HG02610 (cell line): ENCODE data around the gene ASAP3.

Experiments
- ATAC-seq: cut with Tn5 transposase; IDR thresholded peaks from one replicate; pipeline ENCODE4 v1.9.1; 2021; ENCODE audit warnings: mild to moderate bottlenecking, moderate library complexity; ENCODE audit not compliant: unreplicated experiment

ASAP3 gene

DNA sequence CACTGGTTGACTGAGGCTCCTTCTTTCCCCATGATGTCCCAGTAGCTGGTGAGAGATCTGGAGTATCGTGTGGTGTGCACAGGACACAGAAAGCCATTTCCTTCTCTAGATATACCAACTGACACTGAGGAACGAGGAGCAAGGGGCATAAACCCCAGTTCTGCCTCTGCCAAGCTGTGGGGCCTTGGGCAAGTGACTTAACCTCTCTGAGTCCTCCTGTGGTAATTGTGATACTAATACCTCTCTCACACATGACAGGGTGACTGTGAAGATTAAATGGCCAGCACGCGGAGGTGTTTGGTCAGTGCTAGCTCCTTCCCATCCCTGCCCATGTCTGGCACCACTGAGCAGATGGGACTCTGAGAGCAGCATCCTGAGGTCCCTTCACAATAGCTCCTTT is 33.1 kb downstream of the ASAP3 start:
- no peak for ATAC-seq

DNA sequence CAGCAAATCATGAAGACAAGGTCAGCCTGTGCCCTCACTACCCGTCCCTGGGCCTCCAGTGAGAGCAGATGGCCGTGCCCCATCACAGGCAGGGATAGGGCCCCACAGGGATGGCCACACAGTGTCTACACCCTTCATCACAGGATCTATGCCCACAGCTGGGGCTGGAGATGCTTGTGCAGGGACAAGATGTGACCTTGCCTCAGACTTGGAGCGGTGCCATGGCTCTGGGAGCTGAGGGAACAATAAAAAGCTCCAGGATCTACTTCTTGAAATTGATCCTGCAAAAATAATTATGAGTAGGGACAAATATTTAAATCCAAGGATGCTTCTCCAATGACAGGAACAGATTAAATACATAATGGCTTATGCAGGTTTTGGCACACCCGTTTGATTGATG is 34.0 kb downstream of the ASAP3 start:
- no peak for ATAC-seq

DNA sequence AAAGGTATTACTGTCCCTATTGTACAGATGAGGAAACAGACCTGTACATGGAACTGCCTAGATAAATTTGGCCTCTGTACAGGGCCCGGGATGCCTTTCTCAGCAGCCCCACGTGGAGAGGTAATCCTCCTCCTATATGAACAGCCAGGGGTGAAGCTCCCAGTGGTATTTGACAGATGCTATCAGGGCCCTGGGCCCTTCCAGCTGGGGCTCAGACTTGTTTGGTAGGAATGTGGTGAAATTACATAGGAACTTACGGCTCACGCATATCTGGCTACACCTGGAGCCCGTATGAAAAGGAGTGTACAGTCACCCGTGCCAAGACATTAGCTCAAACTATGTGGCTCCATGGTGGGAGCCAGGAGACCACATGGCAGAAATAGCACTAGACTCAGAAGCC is 34.7 kb downstream of the ASAP3 start:
- no peak for ATAC-seq

DNA sequence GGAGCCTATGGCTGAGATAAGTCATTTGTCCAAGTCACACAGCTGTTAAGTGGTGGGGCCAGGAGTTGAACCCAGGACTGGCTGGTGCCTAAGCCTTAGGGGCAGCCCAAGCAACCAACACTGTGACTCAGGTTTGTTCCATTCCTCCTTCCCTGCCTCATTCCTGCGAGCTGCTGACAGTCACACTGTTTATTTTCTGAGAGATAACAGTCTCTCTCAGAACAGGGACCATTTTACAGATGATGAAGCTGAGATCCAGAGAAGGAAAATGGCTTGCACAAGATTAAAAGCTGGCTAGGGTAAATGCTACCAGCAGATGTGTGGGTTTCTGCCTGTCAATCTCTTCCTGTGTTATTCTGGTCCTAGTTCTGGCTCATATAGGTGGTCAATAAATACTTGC is 35.1 kb downstream of the ASAP3 start:
- no peak for ATAC-seq

DNA sequence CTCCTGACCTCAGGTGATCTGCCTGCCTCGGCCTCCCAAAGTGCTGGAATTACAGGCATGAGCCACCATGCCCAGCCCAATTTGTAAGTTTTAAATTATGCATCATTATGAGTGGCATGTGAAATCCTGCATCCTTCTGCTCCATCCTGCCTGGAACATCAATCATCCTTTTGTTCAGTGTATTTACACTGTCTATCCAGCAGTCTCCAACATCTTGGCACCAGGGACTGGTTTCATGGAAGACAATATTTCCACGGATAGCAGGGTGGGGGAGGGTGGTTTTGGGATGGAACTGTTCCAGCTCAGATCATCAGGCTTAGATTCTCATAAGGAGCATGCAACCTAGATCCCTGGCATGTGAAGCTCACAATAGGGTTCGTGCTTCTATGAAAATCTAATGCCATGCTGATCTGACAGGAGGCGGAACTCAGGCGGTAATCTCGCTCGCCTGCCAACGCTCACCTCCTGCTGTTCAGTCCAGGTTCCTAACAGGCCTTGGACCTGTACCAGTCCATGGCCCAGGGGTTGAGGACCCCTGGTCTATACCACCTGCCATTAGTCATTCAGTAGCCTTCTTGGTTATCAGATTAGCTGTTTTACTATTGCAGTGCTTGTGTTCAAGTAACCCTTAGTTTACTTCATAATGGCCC is 37.2 kb downstream of the ASAP3 start:
- no peak for ATAC-seq

DNA sequence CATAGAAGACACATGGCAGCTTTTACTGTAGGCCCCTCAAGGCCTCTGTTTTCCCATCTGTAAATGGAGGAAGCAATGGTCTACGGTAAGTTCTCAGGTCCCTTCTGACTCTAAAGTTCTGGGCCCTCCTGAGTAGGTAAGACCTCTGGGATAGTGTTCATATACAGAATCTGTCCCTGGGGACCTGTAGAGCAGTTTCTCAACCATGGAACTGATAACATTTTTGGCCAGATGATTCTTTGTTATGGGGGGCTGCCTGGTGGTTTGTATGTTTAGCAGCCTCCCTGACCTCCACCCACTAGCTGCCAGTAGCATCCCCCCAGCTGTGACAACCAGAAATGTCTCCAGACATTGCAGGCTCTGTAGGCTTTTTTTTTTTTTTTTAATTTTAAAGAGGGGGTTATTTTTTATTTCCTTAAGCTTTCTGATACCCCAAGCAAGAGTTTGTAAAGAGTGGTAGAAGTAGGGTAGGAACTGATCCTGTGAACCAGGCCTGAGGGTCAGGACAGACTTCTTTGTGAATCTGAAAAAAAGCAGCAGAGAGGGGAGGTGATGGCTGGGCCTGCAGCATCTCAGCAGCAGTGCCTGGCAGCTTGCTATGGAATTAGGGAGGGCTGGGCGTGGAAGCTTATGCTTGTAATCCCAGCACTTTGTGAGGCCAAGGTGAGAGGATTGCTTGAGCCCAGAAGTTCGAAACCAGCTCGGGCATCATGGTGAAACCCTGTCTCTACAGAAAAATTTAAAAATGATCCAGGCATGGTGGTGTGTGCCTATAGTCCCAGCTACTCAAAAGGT is 39.2 kb downstream of the ASAP3 start:
- ATAC-seq = no peak

DNA sequence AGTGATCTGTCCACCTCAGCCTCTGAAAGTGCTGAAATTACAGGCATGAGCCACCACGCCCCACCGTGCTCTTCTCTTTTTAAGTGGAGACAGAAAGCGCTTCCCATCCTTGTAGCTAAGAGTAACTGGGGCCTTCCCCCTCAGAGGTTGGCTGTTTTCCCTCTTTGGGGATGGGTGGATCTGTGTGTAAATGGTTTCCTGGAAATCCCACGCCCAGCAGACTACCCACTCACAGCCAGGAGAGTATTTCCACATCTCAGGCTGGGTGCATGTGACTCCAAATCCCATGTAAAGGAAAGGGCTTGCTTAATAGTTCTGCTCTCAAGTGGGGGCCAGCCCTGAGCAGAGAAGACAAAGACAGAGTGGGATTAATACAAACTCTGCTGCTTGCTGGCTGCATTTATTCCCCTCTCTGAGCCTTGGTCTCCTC is 39.9 kb downstream of the ASAP3 start:
- no peak for ATAC-seq

DNA sequence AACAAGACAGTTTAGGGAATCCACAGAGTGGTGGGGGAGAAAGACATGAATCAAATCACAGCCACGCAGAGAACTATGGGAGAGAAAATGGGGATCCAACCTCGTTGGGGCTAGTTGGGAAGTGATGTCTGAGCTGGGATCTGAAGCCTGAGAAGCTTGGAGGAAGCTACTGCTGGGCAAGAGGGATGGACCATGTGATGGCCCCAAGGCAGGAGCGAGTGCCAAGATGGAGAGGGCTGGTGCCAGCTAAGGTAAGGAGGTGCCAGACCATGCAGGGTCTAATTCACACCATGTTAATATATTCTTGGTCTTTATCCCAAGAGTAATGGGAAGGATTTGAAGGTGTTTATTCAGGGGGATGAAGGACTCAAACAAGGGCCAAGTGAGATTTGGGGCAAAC is 41.2 kb downstream of the ASAP3 start:
- no peak for ATAC-seq

DNA sequence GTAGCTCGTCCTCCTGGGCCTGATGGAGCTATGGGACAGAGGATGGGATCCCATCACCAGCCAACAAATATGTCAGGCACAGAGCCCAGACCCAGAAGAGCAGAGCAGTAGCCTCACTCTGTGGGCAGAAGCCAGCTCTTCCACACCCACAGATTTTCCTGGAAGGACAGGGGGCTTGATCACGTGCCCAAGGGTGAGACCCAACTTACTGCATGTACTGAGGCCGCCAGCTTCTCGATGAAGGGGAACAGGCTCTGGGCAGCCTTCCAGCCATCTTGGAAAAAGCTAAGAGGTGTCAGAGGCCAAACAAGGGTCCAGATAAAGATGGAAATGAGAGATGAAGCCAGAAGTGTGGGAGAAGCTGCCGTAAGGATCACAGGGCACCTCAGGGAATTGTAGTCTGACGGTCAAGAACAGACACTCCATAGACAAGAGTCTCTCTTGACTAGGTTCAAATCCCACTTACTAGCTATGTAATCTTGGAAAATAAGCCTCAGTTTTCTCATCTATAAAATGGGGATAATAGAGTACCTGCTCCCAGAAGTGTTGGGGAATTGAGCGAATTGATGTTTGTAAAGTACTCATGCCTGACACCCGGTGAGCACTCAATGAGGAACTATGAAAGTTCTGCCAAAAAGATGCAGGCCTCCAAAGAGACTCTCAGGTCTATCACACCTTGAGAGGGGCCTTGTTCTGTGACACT is 42.4 kb downstream of the ASAP3 start:
- ATAC-seq = no peak

DNA sequence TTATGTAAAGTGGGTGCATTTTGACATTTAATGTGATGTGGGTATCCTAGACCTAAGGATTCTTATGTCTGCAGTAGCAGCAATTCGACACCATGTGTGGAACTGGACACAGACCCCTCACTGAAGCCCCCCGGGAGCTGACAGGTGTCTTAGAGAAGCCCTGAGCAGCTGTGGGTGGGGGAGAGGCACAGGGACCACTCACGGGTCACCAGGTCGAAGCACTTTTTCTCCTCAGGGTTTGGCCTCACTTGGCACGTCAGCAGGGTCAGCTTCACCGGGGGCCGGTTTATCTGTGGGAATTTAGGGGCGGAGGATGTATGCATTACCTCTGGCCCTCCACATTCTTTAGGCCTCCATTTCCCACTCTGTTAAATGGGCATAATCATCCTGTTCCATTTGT is 45.4 kb downstream of the ASAP3 start:
- ATAC-seq = no peak

DNA sequence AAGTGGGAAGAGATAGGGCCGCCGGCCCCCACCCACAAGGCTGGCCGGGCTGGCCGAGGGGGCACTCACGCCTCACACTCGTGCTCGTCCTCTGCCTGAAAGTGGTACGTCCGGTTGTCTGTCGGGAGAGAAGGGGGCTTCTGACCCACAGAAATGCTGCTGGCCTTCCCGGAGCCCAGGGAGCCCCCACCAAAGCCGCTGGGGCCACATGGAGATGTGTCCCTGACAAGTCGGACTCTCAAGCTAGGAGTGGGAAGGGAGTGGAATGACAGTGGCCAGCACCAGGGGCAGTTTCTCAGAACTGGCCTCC is 46.7 kb downstream of the ASAP3 start:
- no peak for ATAC-seq

DNA sequence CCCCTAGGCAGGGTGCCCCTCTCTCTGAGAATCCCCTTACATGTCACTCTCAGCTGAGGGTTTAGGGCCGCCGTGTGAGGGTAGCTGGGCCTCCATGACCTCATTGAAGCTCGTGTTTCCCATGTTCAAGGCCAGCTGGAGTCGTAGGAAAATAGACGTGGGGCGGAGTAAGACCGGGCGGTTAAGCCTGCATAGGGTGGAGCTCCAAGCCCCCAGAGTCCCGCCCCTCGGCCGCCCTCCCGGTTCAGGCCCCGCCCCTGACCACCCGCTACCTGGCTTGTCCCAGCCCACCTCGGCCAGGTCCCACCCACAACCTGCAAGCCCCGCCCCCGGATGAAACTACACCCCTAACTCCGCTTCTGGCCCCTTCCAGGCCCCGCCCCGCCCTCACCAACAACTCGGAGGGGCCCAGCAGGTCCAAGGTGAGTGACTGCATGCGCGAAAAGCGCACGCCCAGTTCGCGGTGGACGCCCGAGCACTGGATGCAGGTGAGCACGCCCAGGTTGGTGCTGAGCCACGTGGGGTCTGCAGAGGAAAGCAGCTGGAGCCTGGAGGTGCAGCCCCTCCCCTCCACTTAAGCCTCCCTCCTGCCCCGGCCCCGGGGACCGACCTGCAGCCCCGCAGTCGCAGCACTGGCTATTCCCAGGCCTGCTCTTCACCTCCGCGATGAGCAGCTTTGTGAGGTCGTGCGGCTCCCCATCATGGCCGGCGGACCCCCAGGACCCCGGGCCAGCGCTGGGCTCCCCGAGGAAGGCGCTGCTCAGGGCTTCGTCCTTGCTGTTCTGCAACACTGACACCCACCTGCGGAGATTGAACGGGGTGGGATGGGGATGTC is 47.2 kb downstream of the ASAP3 start:
- no peak for ATAC-seq

DNA sequence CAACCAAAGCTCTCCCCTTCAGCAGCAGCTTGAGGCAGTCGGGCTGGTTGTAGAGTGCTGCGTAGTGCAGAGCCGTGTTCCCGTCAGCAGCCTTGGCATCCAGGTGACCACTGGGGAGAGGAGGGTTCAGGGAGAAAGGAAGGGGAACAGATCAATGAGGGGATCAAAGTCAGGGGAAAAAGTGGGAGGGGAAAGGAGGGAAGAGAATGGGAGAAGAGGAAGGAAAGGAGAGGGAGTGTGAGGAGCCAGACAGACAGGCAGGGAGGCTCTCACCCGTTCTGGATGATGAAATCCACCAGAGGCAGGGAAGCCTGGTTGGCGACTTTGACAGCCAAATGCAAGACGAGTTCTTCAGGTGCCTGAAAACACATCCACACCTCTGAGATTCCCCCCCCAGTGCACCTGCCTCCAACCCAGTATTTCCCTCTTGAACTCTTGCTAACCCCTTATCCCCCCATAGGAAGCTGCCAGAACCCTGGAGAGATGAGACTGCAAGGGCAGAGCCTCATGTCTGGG is 49.7 kb downstream of the ASAP3 start:
- no peak for ATAC-seq

DNA sequence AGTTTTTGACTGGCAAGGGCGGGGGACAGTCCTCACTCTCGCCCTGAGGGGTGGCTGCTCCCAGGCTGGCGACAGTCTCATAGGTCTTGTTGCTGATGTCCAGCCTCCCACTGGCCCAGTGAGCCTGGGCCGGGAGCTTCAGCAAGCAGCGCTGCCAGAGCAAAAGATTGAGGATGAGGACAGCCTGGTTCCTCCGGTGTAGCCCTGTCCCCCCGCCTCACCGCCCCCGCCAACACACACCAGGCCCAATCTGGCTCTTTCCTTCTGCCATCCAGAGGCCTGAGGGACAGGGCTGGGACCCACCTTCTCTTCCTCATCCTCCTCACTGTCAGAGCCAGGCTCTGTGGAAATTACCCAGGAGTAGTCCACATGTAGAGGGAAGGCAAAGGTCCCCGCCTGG is 50.9 kb downstream of the ASAP3 start:
- ATAC-seq = no peak

DNA sequence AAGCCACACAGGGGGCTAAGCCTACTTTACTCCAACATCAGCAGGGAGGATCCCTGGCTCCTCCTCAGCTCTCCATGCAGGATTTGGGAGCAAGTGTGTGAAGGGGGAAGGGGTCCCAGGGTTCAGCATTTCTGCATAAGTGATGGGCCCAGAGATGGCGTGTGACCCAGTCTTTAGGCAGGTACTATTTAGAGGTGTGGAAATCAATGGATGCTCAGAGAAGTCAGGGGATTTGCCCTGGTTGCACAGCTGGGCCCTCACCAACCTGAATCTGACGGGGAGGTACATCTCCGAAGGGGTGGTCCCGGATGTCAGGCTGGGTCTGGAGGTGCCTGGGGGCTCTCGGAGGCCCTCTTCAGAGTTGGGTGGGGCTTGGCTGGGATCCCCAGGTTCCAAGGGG is 52.5 kb downstream of the ASAP3 start:
- ATAC-seq = no peak

DNA sequence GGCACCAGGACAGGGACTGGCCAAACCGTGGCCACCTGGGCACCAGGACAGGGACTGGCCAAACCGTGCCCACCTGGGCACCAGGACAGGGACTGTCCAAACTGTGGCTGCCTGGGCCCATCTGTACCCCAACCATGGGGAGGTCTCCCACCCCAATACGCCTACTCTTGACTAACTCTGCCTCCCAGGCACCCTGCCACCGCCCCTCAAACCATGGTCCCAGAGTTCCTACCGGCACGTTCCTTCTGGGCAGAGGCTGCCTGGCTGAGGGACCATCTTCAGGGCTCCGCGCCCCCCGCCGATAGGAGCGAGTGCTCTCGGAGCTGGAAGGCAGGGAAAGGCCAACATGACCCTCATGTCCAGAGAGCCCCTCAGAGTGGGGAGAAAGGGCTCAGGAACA is 53.2 kb downstream of the ASAP3 start:
- no peak for ATAC-seq

DNA sequence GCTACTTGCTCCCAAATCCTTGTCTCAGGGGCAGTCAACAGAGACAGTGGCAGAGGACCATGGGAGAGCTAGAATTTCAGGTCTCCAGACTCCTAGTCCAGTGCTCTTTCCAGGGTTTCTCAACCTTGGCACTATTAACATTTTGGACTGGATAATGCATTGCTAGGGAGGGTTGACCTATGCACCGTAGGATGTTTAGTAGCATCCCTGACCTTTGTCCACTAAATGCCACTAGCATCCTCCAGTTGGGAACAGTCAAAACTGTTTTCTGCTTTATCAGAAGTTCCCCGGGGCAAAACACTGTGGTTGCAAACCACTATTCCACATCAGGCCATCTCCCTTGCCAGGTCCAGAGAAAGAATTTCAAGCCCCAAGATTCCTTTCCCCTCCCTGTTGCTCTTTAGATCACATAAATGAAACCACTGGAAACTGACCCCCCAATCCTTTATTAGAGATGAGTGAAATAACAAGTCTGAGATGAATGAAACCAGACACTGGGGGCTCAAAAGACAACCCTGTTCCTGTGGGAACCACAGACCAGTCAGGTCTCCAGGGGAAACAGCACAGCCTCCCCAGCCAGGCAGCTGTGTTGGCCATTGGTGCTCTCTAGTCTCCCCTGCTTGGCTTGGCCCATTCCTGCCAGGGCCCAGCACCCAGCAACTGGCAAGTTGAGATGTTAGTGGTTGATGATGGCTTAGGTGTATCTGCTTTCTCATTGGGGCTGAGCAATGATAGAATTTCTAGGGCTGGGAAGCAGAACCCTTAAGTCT is 55.7 kb downstream of the ASAP3 start:
- no peak for ATAC-seq

DNA sequence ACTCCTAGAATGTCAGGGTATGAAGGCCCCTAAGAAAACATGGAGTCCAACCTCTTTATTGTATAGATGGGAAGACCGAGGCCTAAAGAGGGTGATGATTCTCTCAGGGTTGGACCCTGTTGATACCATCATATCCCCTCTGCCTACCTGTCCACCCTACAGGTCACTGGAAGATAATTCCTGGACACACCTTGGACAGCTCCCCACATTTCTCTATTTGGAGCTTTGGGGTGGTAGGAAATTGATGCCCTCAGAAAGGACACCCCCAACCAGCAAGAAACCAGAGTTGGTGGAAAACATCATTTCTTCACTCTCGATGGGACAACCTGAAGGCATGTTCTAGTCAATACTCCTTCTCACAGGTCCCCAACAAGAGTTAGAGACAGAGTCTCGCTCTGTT is 56.4 kb downstream of the ASAP3 start:
- no peak for ATAC-seq

DNA sequence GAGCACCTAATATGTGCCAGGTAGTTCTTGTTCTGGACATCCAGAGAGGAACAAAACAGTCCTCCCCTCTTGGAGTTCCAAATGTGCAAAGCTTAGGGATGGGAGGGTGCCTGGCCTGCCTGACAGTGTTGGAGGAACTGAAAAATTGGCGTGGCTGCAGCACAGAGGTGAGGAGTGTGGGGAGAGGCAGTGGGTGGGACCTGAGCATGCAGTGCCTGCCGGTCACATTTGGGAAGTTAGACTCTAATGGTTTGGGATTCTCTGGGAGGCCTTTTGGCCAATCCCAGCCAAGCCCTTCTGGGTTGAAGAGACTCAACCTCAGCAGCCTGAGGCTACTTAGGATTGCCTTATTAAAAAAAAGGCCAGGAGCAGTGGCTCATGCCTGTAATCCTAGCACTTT is 57.2 kb downstream of the ASAP3 start:
- ATAC-seq = no peak

DNA sequence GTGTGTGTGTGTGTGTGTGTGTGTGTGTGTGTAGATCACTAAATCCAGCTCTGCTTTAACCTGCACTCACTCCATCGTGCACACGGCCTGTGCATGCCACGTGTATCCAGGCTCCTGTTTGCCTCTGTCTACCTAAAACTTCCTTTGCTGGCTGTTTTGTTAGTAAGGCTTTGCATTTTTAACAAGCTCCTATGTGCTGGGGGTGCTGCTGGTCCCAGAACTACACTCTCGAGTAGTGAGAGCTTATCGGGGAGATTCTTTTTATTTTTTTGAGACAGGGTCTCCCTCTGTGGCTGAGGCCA is 58.8 kb downstream of the ASAP3 start:
- no peak for ATAC-seq
